GM19438 (cell line): ENCODE data around the gene EEIG1.
A peak's percentile ranks its signal among the peaks of the same experiment; 100 is the strongest.

Experiments used
- ATAC-seq: cut with Tn5 transposase; IDR thresholded peaks from one replicate; pipeline ENCODE4 v1.9.1; 2021; ENCODE audit warnings: low read depth; ENCODE audit not compliant: unreplicated experiment

Gene EEIG1

DNA sequence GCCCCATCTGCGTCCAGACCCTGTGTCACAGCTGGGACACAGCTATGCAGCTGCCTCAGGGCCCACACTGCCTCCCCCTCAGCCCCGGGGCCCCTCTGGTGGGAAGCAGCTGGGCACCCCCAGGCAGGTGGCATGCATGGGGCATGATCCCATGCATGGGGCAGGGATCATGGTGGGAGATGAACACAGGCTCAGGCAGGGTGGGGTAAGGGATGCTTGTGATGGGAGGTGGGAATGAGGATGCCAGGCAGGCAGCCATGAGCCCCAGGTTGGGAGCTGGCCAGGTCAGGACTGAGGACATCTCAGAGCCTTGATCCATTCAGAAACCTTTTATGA, 19.7 kb downstream of the EEIG1 start:
- ATAC-seq: no peak

DNA sequence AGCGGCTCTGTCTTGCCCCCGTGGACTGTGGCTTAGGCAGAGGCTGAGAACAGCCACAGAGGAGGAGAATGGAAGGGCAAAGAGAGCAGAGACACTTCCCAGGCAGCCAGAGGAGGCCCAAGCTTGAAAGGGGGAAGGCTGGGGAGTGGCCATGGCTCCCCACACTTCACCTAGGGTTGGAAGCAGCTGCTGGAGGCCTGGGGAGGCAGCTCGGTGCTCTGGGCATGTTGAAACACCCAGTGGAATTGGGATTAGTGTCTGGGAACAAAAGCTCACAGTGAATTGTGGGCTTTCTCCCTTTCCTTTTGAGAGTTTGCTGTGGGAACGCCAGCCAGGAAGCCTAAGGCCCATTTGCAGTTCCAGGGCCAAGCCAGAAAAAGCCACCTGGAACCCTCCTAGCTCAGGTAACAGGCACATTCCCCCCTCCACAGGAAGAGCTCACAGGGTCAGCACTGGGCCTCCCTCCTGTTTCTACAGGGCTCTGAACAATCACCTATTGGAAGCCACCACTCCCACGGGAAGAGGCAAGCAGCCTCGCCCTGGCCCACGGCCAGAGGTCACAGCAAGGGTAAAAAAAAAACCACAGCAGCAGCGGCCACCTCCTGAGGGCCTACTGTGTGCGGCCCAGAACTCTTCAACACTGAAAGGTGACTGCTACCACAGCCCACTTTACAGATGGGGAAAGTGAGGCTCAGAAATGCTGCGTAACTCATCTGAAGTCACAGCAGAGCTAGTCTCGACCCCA, 20.2 kb downstream of the EEIG1 start:
- ATAC-seq: no peak

DNA sequence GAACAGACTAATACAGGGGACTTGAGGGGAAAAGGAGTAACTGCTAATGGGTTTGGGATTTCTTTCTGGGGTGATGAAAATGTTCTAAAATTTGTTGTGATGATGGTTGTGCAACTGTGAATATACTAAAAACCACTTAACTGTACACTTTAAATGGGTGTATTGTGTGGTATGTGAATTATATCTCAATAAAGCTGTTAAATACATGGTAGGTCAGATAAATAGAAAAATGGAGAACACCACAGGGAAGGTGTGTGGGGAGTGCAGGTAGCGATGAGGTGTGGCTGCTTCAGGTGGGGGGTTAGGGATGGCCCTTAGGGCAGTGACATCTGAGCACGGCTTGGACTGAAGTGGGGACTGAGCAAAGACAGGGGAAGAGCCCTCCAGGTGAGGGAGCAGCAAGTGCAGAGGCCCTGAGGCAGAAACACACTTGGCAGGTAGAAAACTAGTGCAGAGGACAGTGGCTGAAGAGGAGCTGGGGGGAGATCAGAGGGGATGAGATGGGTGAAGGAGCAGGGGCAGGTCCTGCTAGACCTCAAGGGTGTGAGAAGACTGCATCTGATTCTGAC, 20.9 kb downstream of the EEIG1 start:
- ATAC-seq: no peak

DNA sequence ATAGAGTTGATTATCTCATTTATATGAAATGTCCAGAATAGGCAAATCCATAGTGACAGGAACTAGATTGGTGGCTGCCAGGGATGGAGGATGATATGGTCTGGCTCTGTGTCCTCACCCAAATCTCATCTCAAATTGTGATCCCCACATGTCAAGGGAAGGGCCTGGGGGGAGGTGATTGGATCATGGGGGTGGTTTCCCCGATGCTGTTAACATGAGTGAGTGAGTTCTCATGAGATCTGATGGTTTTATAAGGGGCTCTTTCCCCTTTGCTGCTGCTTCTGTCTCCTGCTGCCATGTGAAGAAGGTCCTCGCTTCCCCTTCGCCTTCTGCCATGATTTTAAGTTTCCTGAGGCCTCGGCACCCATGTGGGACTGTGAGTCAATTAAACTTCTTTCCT, 21.4 kb downstream of the EEIG1 start:
- no peak for ATAC-seq

DNA sequence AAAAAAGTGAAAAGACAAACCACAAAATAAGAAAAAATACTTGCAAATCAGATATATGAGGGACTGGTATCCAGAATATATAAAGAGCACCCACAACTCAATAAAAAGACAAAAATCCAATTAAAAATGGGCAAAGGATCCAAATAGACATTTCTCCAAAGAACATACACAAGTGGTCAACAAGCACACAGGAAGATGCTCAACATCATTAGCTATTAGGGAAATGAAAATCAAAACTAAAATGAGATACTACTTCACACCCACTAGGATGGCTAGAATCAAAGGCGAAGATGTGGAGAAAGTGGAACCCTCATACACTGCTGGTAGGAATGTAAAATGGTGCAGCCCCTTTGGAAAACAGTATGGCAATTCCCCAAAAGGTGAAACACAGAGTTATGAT, 22.1 kb downstream of the EEIG1 start:
- no peak for ATAC-seq

DNA sequence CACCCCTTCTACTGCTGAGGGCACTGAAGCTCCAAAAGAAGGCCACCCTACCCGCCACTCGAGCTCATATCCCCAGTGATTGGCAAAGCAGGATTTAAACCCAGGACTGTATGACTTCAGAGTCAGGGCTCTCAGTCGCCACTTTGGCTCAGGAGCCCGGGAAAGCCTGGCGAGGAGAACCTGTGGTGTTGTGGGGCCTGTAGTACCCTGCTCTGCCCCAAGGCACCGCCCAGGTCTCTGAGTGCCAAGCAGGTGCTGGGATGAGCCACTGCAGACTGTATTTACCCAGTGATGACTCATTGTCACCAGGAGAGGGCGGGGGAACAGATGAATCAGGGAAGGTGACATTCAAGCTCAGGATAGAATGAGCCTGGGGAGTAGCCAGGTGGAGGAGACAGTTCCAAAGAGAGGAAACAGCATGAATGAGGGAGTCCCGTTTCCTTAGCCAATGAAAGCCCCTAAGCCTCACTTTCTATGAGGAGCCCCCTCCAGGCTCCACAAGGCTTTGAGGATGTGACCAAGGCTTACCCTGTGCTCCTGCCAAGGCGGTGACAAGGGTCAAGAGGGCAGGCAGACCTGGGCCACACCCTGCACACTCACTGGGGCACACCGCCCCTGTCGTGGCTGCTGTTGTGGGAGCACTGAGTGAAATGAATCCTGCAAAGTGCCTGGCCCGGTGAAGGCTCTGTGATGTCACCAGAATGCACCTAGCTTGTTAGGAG, 25.3 kb downstream of the EEIG1 start:
- no peak for ATAC-seq

DNA sequence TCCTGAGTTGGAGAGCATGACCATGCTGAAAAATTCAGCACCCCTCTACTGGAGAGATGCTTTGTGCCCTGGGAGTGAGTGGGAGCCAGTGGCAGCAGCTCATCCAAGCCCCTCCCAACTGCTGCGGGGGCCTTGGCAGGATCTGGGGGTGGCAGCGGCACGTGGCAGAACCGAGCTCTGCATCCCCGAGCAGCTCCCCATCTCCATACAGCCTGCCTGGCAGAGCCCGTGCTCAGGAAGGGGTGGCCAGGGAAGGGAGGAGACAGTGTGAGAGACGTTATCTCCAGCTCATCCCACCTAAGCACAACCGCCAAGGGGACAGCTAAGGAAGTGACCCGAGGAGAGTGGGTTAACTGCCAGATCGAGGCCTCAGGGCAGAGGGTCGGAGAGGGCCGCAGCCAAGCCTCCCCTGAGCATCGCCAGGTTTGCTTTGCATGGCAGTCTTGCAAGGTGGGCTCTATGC, 25.9 kb downstream of the EEIG1 start:
- no peak for ATAC-seq

DNA sequence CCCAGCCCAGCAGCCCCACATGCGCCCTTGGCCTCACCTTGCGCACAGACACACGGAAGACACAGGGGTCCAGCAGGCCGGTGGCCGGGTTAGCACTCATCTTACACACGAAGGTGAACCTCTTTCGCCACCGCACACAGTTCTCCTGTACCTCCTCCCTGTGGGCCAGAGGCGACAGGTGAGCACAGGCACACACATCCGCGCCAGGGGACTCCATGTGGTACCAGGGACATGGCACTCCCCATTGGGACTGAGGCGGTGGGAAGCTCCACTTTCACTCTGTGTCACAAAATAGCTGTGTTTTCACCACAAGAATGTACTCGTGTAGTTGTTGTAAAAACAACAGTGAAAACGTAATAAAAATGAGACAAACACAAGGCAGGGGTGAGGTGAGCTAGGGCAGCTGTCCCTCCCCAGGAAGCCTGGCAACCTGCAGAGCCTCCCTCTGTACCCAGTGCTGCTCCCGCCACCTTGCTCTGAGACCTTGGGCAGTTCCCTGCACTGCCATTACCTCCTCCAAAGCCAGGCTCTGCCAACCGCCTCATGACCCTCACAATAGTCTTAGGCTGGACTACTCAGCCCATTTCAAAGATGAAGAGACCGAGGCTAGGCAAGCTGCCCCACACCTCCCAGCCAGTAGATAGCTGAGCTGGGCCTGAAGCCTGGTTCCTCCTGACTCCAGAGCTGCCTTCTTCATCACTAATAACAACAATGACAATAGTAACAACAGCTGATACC, 26.9 kb downstream of the EEIG1 start:
- ATAC-seq: no peak

DNA sequence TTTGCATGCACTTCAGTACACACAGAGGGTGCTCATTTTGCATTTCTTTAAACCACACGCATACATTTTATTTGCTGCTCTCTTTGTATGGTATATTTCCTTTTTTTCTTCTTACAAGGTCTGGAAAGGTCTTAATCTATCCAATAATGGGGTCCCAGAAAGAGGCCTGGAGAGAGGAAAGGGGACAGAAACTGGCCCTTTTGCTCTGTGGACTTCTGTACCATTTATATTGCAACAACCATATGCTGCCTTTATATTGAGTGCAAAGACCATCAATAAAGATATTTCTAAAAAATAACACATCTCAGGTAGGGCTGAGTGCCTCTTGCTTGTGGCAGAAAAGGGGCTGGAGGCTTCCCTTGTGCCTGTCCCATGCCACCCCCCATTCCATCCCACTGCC, 27.6 kb downstream of the EEIG1 start:
- no peak for ATAC-seq

DNA sequence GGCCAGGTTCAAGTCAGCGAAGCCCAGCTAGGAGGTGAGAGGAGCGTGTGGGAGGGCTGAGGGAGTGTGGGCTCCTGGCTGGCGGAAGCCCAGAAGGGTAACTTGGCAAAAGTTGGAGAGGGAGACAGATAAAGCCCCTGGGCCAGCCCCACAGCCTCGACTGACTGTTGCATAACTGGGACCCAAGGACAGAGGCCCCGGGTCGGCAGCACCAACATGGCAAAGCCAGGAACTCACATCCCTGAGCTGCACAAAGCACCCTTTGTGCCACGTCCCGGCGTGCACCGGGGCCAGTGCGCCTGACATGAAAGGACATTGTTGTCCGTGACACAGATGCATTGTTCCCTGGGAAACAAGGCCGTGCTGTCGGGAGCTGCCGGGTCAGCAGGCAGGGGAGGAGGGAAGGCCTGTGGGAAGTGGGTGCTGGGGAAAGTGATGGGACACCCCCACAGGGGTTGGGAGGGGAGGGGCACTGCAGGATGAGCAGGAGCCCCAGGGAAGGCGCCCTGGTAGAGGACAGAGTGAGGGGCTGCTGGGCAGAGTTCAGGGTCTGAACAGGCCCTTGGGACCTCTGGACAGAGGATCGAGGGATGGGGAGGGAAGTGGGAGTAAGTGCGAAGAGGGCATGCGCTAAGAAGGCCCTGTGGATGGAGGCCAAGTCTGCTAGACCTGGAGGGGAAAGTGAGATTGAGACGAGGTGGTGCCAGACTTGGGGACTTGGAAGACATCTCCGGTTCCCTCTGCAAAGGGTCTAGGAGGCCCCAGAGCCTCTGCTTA, 30.1 kb downstream of the EEIG1 start:
- no peak for ATAC-seq

DNA sequence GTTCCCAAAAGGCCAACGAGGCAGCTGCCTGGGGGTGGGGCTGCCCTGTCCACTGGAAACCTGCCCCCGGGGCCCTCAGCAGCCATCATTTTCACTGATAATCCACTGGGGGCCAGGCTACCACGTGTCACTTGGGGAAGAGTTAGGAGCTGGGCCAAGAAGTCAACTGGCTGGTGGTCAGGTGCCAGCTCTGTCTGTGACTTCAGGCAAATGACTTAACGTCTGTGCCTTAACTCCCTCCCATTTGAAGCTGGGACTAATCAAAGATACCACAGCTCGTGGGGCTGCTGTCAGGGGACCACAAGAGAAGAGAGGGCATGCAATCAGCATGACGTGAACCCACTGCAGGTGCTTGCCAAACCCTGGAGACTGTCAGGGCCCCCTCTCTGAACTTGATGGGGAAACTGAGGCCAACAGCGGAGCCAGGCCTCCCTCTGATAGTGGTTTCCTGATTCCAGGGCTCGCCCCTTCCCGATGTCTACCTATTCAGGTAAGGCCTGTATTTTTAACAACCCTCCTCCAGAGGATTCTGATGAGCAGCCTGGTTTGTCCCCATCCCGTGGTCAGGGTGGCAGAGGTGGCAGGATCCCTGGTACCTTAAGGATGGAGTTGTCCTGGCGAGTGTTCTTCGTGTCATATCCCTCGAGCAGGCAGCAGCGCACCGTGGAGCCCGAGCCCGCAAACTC, 30.8 kb downstream of the EEIG1 start:
- no peak for ATAC-seq

DNA sequence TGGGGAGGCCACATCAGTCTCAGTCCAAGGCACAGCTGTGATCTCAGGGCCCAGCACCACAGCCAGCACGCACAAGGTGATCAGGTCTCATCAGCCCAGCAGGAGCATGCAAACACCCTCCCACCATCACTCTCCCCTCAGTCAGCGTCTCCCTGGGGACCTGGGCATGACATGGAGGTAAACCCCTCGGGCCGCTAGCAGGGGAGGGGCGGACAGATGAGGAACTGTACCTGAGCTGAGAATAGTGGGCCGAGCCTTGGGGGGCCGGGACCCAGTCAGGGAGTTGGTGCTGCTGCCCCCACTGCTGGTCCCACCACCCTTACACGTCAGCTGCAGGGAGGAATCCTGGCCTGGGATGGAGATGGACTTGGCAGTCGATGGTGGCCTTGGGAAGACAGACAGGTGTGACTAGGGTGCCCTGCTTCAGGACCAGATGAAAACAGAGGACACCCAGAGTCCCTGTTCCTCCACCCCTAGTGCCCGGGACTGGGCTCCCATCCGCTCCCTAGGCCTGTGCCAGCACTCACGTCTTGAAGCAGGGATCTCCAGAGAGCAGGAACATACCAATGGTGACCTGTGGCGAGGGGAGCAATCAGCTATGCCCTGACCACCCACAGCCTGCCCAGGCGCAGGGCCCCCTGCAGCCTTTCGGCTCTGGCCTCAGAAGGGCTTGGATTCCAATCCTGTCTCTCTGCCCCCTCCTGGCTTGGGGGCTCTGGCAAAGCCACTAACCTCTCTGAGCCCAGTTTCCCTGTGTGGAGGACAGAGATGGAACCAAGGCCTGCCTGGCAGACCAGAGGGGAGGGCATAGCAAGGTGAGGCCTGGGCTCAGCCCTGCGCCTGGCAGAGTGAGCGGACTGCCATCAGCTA, 32.7 kb downstream of the EEIG1 start:
- ATAC-seq: no peak

DNA sequence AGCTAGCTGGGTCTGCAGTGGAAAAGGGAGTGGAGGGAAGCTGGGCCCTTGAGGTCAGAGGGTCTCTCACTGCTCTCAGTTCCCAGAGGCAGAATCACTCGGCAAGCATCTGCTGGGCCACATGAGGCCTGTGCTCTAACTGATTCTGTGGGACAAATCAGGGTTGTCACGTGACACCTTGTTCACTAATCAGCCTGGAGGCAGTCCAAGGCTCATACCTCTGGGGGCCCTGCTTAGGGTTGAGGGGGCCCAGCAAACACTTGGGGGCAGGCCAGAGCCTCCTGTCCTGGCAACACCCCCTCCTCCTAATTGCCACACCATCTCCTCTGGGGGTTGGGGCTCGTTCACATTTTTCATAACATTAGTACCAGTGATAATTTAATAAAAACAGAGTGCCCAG, 34.1 kb downstream of the EEIG1 start:
- ATAC-seq: no peak

DNA sequence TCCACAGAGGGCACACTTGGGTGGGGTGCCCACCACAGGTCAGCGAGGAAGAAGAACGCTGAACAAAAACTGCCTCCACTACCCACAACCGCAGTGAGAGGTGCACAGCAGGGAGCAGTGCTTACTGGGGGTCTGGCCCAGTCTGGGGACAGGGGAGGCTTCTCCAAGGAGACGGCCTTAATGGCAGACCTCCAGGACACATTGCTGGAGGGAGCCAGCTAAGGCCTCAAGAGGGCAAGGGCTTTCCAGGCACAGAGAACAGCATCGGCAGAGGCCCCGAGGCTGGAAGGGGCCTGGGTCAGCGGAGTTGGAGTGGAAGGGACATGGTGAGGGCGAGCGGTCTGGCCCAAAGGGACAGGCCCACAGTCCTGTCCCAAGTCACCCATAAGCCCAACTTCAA, 34.8 kb downstream of the EEIG1 start:
- ATAC-seq: no peak

DNA sequence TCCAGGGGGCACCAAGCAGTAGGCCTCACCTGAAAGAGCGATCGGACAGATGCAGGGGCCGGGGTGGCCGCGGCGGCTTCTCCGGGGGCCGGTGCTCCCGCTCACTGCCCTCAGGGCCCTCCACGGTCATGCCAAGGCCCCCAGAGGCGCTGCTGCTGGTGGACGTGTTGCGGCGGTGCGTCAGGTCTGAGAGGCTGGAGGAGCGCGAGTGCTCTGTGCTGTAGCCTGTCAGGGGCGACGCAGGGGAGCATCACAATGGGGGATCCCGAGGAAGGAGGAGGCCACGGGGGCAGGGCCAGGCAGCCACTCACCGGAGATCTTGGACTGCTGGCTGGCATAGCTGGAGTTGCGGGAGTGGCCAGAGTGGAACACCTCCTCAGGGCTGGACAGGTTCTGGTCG, 35.5 kb downstream of the EEIG1 start:
- ATAC-seq: no peak

DNA sequence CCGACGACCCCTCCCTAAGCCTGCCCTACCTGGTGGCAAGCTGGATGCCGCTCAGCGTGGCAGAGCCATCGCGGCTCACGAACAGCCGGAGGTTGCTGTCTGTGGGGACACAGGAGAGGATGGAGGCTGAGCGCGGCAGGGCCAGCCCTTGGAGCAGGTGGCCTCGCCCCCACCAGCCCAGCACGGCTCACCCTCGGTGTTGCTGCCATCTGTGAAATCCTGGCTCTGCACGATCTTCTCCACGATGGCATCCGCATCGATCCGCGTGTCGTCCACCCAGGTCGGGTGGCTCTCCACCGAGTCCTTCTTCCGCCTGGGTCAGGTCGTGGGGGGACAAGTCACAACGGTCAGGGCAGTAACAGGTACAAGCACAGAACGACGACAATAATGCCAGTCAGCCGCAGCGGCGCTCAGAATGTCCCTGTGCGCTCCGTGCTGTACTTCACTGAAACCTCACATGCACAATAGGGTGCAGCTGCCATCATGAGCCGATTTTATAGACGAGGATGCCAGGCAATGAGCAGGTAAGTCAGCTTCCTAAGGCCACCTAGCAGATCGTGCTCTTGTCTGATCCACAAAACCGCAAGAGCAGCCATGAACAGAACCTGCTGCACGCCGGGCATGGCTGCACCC, 36.1 kb downstream of the EEIG1 start:
- no peak for ATAC-seq

DNA sequence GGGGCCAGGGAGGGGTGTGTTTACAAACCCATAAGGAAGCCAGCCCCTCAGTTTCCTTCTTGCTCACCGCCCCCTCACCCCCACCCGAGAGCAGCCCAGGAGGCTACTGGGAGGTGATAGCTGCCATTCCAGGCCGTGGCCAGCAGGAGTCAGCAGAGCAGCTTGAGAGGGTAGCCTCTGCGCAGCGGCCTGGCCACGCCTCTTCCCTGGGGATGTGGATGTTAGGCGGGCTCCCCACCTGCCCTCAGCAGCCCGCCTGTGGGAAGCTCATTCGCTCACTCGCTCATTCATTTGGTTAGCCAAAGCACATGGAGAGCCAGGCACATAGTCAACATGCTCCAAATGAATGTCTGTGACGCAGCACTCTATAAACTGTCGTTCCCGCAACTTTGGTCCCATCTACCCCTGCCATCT, 37.1 kb downstream of the EEIG1 start:
- ATAC-seq: peak; percentile 61

DNA sequence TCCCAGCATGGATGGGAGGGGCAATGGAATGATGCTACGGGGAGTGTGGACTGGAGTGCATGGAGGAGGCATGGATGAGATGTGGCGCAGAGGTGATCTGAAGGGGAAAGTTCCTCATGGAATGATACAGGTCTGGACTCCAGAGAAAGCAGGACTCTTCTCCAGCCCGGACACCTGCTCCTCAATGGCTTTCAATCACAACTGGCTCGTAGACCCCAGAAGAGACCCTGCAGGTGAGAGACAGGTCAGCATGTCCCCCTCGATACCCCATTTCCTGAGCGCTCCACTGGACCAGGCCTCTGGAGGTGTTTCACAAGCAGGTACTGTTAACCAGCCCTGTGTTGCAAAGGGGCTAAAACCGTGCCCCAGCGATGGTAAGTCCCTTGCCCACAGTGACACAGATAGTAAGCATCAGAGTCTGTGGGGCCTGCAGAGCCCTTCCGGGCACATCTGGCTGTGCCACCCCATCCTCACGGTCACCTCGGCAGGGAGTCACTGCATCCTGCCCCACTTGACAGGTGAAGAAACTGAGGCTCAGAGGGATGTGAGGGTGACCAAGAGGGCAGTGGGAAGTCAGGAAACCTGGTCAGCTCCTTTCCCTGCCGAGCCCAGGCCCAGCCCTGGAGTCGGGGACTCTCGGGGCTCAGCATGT, 37.7 kb downstream of the EEIG1 start:
- no peak for ATAC-seq
